Osteoblast (primary cell): Measurements from ENCODE around the gene RABGAP1L. TPM values are rescaled to one million over a fixed set of nuclear protein-coding genes. Genes with fewer than 3 reads are reported as not detected.
A peak's percentile ranks its signal among the peaks of the same experiment; 100 is the strongest.

Source experiments
- DNase-seq: peaks from one replicate; pipeline ENCODE4 v3.0.0; 2011; ENCODE audit warnings: low spot score, mixed read lengths; ENCODE audit not compliant: insufficient read length; ENCODE audit errors: missing footprints
- H2AFZ ChIP-seq: 2 replicates; pipeline ENCODE4 v1.6.0; 2011; ENCODE audit warnings: mild to moderate bottlenecking, low read length
- H3K27ac ChIP-seq: 2 replicates; pipeline ENCODE4 v1.5.1; 2011; ENCODE audit warnings: mild to moderate bottlenecking, low read depth, low read length, moderate library complexity
- H3K27me3 ChIP-seq: 2 replicates; pipeline ENCODE4 v1.6.0; 2012; ENCODE audit warnings: mild to moderate bottlenecking, control low read depth, inconsistent platforms, low read length, moderate library complexity; ENCODE audit not compliant: insufficient read depth
- H3K36me3 ChIP-seq: 2 replicates; pipeline ENCODE4 v1.5.1; 2011; ENCODE audit warnings: mild to moderate bottlenecking, low read length, control low read depth, moderate library complexity; ENCODE audit not compliant: insufficient read depth
- H3K4me1 ChIP-seq: 2 replicates; pipeline ENCODE4 v1.5.1; 2011; ENCODE audit warnings: mild to moderate bottlenecking, low read length, control low read depth, moderate library complexity; ENCODE audit not compliant: insufficient read depth
- H3K4me2 ChIP-seq: 2 replicates; pipeline ENCODE4 v1.6.0; 2011; ENCODE audit warnings: mild to moderate bottlenecking, low read length; ENCODE audit not compliant: insufficient read depth
- H3K4me3 ChIP-seq: fragments of 200-600 bp; sonication (generic); 3 replicates; pipeline ENCODE4 v1.5.1; 2012; ENCODE audit warnings: mild to moderate bottlenecking, low read length, inconsistent platforms; ENCODE audit not compliant: insufficient read depth
- H3K79me2 ChIP-seq: 2 replicates; pipeline ENCODE4 v1.6.0; 2012; ENCODE audit warnings: mild to moderate bottlenecking, low read length, control low read depth, inconsistent platforms; ENCODE audit not compliant: insufficient read depth
- H3K9me3 ChIP-seq: 2 replicates; pipeline ENCODE4 v1.5.1; 2011; ENCODE audit warnings: low read depth, low read length, control low read depth
- H4K20me1 ChIP-seq: 2 replicates; pipeline ENCODE4 v1.6.0; 2012; ENCODE audit warnings: mild to moderate bottlenecking, low read length, control low read depth; ENCODE audit not compliant: insufficient read depth
- total RNA-seq: library from RNA; depleted of rRNA; stranded (reverse); fragments of >200 nt; gene quantifications from 2 replicates; pipeline ENCODE4 v1.2.3, GENCODE V29; 2012
- TF ChIP-seq, protein P1 (sequence below): IDR thresholded peaks from 2 replicates; pipeline ENCODE4 v1.5.1; 2011; ENCODE audit warnings: mild to moderate bottlenecking, low read depth, low read length, moderate library complexity; ENCODE audit errors: extremely low read depth

Gene RABGAP1L
- total RNA-seq, 1 donor: 30.0 TPM

- no peak overlapping the region for H3K4me2 ChIP-seq
- H4K20me1 ChIP-seq: no peaks in the 10 kb centered on the region
- H2AFZ ChIP-seq: no peak overlapping the region
- no peak for DNase-seq
- H3K27ac ChIP-seq: no peak overlapping the region
- TF ChIP-seq, protein P1, sequence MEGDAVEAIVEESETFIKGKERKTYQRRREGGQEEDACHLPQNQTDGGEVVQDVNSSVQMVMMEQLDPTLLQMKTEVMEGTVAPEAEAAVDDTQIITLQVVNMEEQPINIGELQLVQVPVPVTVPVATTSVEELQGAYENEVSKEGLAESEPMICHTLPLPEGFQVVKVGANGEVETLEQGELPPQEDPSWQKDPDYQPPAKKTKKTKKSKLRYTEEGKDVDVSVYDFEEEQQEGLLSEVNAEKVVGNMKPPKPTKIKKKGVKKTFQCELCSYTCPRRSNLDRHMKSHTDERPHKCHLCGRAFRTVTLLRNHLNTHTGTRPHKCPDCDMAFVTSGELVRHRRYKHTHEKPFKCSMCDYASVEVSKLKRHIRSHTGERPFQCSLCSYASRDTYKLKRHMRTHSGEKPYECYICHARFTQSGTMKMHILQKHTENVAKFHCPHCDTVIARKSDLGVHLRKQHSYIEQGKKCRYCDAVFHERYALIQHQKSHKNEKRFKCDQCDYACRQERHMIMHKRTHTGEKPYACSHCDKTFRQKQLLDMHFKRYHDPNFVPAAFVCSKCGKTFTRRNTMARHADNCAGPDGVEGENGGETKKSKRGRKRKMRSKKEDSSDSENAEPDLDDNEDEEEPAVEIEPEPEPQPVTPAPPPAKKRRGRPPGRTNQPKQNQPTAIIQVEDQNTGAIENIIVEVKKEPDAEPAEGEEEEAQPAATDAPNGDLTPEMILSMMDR: no peak
- H3K4me3 ChIP-seq: no peak overlapping the region
- H3K36me3 ChIP-seq: no peaks in the 10 kb centered on the region
- no peaks in the 10 kb centered on the region for H3K27me3 ChIP-seq
- no peaks in the 10 kb centered on the region for H3K9me3 ChIP-seq
- peaks cover 2% of the 10 kb centered on the region for H3K4me1 ChIP-seq
- no peaks in the 10 kb centered on the region for H3K79me2 ChIP-seq
Measured at GRCh38 chr1:174425121-174425520, 265.8 kb downstream of the RABGAP1L start.

DNA sequence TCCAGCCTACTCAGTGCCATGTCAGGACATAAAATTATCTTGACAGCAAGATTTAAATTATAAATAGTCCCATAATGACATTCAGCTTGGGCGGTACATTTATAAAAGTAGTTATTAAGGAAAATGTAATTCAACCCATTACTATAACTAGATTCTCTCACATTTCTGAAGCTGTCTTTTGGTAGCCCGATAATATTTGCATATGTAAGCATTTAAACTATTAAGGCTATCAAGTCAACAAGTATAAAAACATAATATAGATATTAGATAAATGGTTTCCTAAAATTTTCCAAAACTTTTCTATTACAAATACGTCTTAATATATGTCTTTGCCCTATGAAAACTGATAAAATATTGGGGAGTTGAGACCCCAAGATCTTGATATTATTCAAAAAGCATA, 266.8 kb downstream of the RABGAP1L start:
- H3K79me2 ChIP-seq: no peaks in the 10 kb centered on the region
- no peak overlapping the region for H3K4me3 ChIP-seq
- no peaks in the 10 kb centered on the region for H3K27me3 ChIP-seq
- no peak for DNase-seq
- H3K4me1 ChIP-seq: peaks cover 2% of the 10 kb centered on the region
- H4K20me1 ChIP-seq: no peaks in the 10 kb centered on the region
- TF ChIP-seq, protein P1: no peak
- no peak overlapping the region for H3K27ac ChIP-seq
- H3K9me3 ChIP-seq: no peaks in the 10 kb centered on the region
- H2AFZ ChIP-seq: no peak overlapping the region
- H3K4me2 ChIP-seq: no peak overlapping the region
- H3K36me3 ChIP-seq: no peaks in the 10 kb centered on the region

DNA sequence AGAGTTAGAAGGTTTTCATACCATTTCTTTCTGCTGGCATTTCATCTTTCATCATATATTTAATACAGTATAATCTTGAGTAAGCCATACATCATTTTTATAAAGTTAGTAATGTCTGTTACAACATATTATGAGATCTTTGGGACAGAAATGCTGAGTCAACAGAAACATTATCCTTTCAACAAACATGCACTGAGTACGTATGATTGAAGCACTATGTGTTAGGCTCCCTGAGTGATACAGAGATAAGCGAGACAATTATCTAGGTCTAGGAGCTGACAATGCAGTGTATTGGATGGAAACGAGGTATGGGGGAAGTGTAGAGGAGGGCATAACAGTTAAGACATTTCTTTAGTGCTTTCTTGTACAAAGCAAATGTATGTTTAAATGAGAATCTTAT, 268.7 kb downstream of the RABGAP1L start:
- peak overlapping the region; percentile 18 for H2AFZ ChIP-seq
- H3K27ac ChIP-seq: no peak overlapping the region
- DNase-seq: no peak
- H3K4me2 ChIP-seq: no peak overlapping the region
- no peaks in the 10 kb centered on the region for H3K36me3 ChIP-seq
- peaks cover 2% of the 10 kb centered on the region for H3K4me1 ChIP-seq
- no peaks in the 10 kb centered on the region for H3K79me2 ChIP-seq
- H4K20me1 ChIP-seq: no peaks in the 10 kb centered on the region
- no peak overlapping the region for H3K4me3 ChIP-seq
- no peaks in the 10 kb centered on the region for H3K9me3 ChIP-seq
- no peaks in the 10 kb centered on the region for H3K27me3 ChIP-seq
- TF ChIP-seq, protein P1: no peak

GRCh38 chr1:174428739-174429138, 269.4 kb downstream of the RABGAP1L start:
- H3K4me1 ChIP-seq: peaks cover 4% of the 10 kb centered on the region
- H3K27me3 ChIP-seq: no peaks in the 10 kb centered on the region
- H3K4me3 ChIP-seq: no peak overlapping the region
- no peak overlapping the region for H2AFZ ChIP-seq
- H3K27ac ChIP-seq: no peak overlapping the region
- no peaks in the 10 kb centered on the region for H3K79me2 ChIP-seq
- DNase-seq: peak; percentile 2
- no peaks in the 10 kb centered on the region for H3K9me3 ChIP-seq
- TF ChIP-seq, protein P1: no peak
- H3K36me3 ChIP-seq: no peaks in the 10 kb centered on the region
- no peak overlapping the region for H3K4me2 ChIP-seq
- no peaks in the 10 kb centered on the region for H4K20me1 ChIP-seq
